A549 (cell line): Measurements from ENCODE around the gene FATE1. TPM values are rescaled to one million over a fixed set of nuclear protein-coding genes. Genes with fewer than 3 reads are reported as not detected.

Source experiments
- ATAC-seq, 2 experiments: fragments of 200-7000 bp in 1 of 2; fragments of >200 bp in 1 of 2; cut with Nextera tagmentation in 1 of 2; cut with Tn5 transposase in 1 of 2; 3 replicates each; pipeline versions ENCODE4 v1.8.0 to v1.9.1; 2018 to 2020; ENCODE audit warnings: mild to moderate bottlenecking in 1 of 2, moderate library complexity in 1 of 2
- CTCF ChIA-PET: fragments of 300-600 bp; sonication (Branson Sonifier 250); formaldehyde crosslinking; extraction: SDS; loops from one replicate; lab custom pipeline; 2021; ENCODE audit warnings: antibody characterized with exemption, inconsistent platforms; lab: Yijun Ruan, JAX
- POLR2A ChIA-PET: fragments of 350-600 bp; formaldehyde crosslinking; extraction: SDS; loops from one replicate; lab custom pipeline; 2021; ENCODE audit warnings: antibody characterized with exemption, inconsistent platforms; lab: Yijun Ruan, JAX
- DNase-seq, 2 experiments: peaks; one replicate each; pipeline versions ENCODE4 v3.0.0 to v3.0.0-alpha.2; 2011 to 2016; ENCODE audit warnings: low read depth in 1 of 2, low spot score in 1 of 2
- FAIRE-seq: peaks from 2 replicates; lab custom pipeline; 2011; peaks lifted over from hg19 to GRCh38; lab: Jason Lieb, UNC
- H3K27ac ChIP-seq, 2 experiments: fragments of >200 bp; sonication (Bioruptor Twin); formaldehyde crosslinking; 3 replicates each; pipeline ENCODE4 v1.5.1; 2016 to 2017
- H3K4me1 ChIP-seq: fragments of >200 bp; sonication (Bioruptor Twin); formaldehyde crosslinking; 3 replicates; pipeline ENCODE4 v1.6.1; 2016
- H3K4me2 ChIP-seq: fragments of >200 bp; sonication (Bioruptor Twin); formaldehyde crosslinking; 3 replicates; pipeline ENCODE4 v1.6.1; 2016
- H3K4me3 ChIP-seq: fragments of >200 bp; sonication (Bioruptor Twin); formaldehyde crosslinking; 3 replicates; pipeline ENCODE4 v1.5.1; 2016
- H3K9me3 ChIP-seq: fragments of >200 bp; sonication (Bioruptor Twin); formaldehyde crosslinking; 3 replicates; pipeline ENCODE4 v1.6.1; 2016
- ATOH8 ChIP-seq: fragments of 250-450 bp; sonication (Bioruptor Pico); IDR thresholded peaks from 2 replicates; pipeline ENCODE4 v1.5.0; 2020; ENCODE audit warnings: low read depth, mild to moderate bottlenecking, moderate library complexity
- BCL3 ChIP-seq: fragments of >200 bp; sonication (Bioruptor Twin); formaldehyde crosslinking; IDR thresholded peaks from 3 replicates; pipeline ENCODE4 v1.6.1; 2016
- CEBPB ChIP-seq, 2 experiments: fragments of >200 bp in 1 of 2; sonication (Bioruptor Twin) in 1 of 2; formaldehyde crosslinking in 1 of 2; IDR thresholded peaks; 2 replicates each; pipeline ENCODE4 v1.6.1; 2012 to 2016
- CHD2 ChIP-seq: fragments of 150-350 bp; IDR thresholded peaks from 2 replicates; pipeline ENCODE4 v1.6.1; 2014; ENCODE audit warnings: low read length; ENCODE audit not compliant: partially characterized antibody
- CHD4 ChIP-seq: fragments of 200-600 bp; sonication (generic); IDR thresholded peaks from 2 replicates; pipeline ENCODE4 v1.6.1; 2016; ENCODE audit warnings: antibody characterized with exemption, mild to moderate bottlenecking, borderline replicate concordance
- EHF ChIP-seq: fragments of 250-450 bp; sonication (Bioruptor Pico); IDR thresholded peaks from 2 replicates; pipeline ENCODE4 v1.5.0; 2020; ENCODE audit warnings: mild to moderate bottlenecking
- FOSB ChIP-seq: fragments of 250-450 bp; sonication (Bioruptor Pico); IDR thresholded peaks from 2 replicates; pipeline ENCODE4 v1.5.0; 2020; ENCODE audit warnings: mild to moderate bottlenecking, moderate library complexity
- FOXS1 ChIP-seq: fragments of 250-450 bp; sonication (Bioruptor Pico); IDR thresholded peaks from 2 replicates; pipeline ENCODE4 v1.5.0; 2020; ENCODE audit warnings: mild to moderate bottlenecking, moderate library complexity
- GATA3 ChIP-seq: IDR thresholded peaks from 2 replicates; pipeline ENCODE4 v1.6.1; 2012; ENCODE audit warnings: borderline replicate concordance
- HES2 ChIP-seq: fragments of >200 bp; sonication (Bioruptor Twin); formaldehyde crosslinking; IDR thresholded peaks from 2 replicates; pipeline ENCODE4 v1.6.1; 2016
- HEYL ChIP-seq: fragments of 250-450 bp; sonication (Bioruptor Pico); IDR thresholded peaks from 2 replicates; pipeline ENCODE4 v1.8.0; 2021; ENCODE audit warnings: mild to moderate bottlenecking, moderate library complexity
- HOXB13 ChIP-seq: fragments of 250-450 bp; sonication (Bioruptor Pico); IDR thresholded peaks from 2 replicates; pipeline ENCODE4 v1.5.0; 2020; ENCODE audit warnings: low read depth, mild to moderate bottlenecking, moderate library complexity
- HOXB5 ChIP-seq: fragments of 250-450 bp; sonication (Bioruptor Pico); IDR thresholded peaks from 2 replicates; pipeline ENCODE4 v1.5.0; 2020; ENCODE audit warnings: mild to moderate bottlenecking, moderate library complexity
- JUNB ChIP-seq: fragments of >200 bp; sonication (Bioruptor Twin); formaldehyde crosslinking; IDR thresholded peaks from 2 replicates; pipeline ENCODE4 v1.6.1; 2016
- KDM1A ChIP-seq: fragments of 200-600 bp; sonication (generic); IDR thresholded peaks from 2 replicates; pipeline ENCODE4 v1.6.1; 2016; ENCODE audit warnings: low read depth, mild to moderate bottlenecking
- KDM5A ChIP-seq: fragments of 200-600 bp; sonication (generic); IDR thresholded peaks from 2 replicates; pipeline ENCODE4 v1.6.1; 2016; ENCODE audit warnings: antibody characterized with exemption, mild to moderate bottlenecking
- MAFK ChIP-seq: fragments of 450-650 bp; IDR thresholded peaks from 2 replicates; pipeline ENCODE4 v1.6.1; 2014; ENCODE audit not compliant: partially characterized antibody
- MYC ChIP-seq: IDR thresholded peaks from 2 replicates; pipeline ENCODE4 v1.6.1; 2012; ENCODE audit warnings: mild to moderate bottlenecking, inconsistent platforms, low read length, improper control_type of control experiment, borderline replicate concordance
- NFE2L2 ChIP-seq: fragments of 150-350 bp; conservative IDR thresholded peaks from 2 replicates; pipeline ENCODE4 v1.6.1; 2014; ENCODE audit warnings: low read length
- NPAS2 ChIP-seq: fragments of 250-450 bp; sonication (Bioruptor Pico); IDR thresholded peaks from 2 replicates; pipeline ENCODE4 v1.8.0; 2022; ENCODE audit warnings: mild to moderate bottlenecking, moderate library complexity, borderline replicate concordance
- PBX3 ChIP-seq: IDR thresholded peaks from 2 replicates; pipeline ENCODE4 v1.6.1; 2012
- POLR2A ChIP-seq: IDR thresholded peaks from 2 replicates; pipeline ENCODE4 v1.6.1; 2012; ENCODE audit warnings: mild to moderate bottlenecking, low read length
- RAD21 ChIP-seq, 2 experiments: fragments of >200 bp in 1 of 2; sonication (Bioruptor Twin) in 1 of 2; formaldehyde crosslinking in 1 of 2; IDR thresholded peaks in 1 of 2; conservative IDR thresholded peaks in 1 of 2; 2 replicates in 1 of 2; 3 replicates in 1 of 2; pipeline ENCODE4 v1.6.1; 2012 to 2018; ENCODE audit warnings: inconsistent platforms in 1 of 2
- RCOR1 ChIP-seq: fragments of 150-350 bp; IDR thresholded peaks from 2 replicates; pipeline ENCODE4 v1.6.1; 2014; ENCODE audit warnings: antibody characterized with exemption, low read length, low read depth
- SMC3 ChIP-seq: fragments of >200 bp; sonication (Bioruptor Twin); formaldehyde crosslinking; IDR thresholded peaks from 3 replicates; pipeline ENCODE4 v1.6.1; 2018; ENCODE audit warnings: inconsistent platforms
- USF2 ChIP-seq: fragments of 450-650 bp; IDR thresholded peaks from 2 replicates; pipeline ENCODE4 v1.6.1; 2014; ENCODE audit warnings: antibody characterized with exemption
- ZFP36 ChIP-seq: fragments of 450-650 bp; IDR thresholded peaks from 2 replicates; pipeline ENCODE4 v1.6.1; 2014; ENCODE audit warnings: borderline replicate concordance; ENCODE audit not compliant: partially characterized antibody
- WGBS: methylation state at CpG from one replicate; pipeline ENCODE4 v1.1.6; 2017; ENCODE audit errors: missing lambda C conversion rate; 5-methylcytosine and 5-hydroxymethylcytosine counted together
- polyA plus RNA-seq, 4 experiments: library from polyadenylated mRNA; depleted of rRNA in 3 of 4; stranded (reverse); fragments of >200 nt; fragmentation: RNase III in 1 of 4; extraction: RNeasy Plus Mini Kit Qiagen cat#74134 plus additional on column Dnase treatment in 1 of 4; gene quantifications; 2 replicates in 3 of 4; 3 replicates in 1 of 4; pipeline ENCODE4 v1.2.3, GENCODE V29; 2011 to 2017

Gene FATE1
- polyA plus RNA-seq, 2 of the 4 experiments (the other 2 are of a cell fraction) = not detected

- Histone ChIP-seq H3K27ac (no peak overlapping the region), H3K4me2 (no peak overlapping the region), H3K4me1 (no peaks in the 10 kb centered on the region), H3K9me3 (no peaks in the 10 kb centered on the region), H3K4me3 (no peak overlapping the region)
- FAIRE-seq = no peak
- TF ChIP-seq KDM5A = no peak
- no peak for TF ChIP-seq ATOH8 (CRISPR knock-in tag)
- TF ChIP-seq JUNB = no peak
- TF ChIP-seq FOSB (CRISPR knock-in tag) = no peak
- 86% methylated on average over 1 of the region's 4 CpGs for WGBS
- POLR2A ChIA-PET = no interaction called here
- DNase-seq = no peak
- CTCF ChIA-PET = no interaction called here
- ATAC-seq = no peak
Measured at GRCh38 chrX:151701071-151701470, 14.8 kb upstream of the FATE1 start.

- FAIRE-seq = no peak
- TF ChIP-seq NFE2L2 (no peak), FOXS1 (no peak), HOXB5 (CRISPR knock-in tag) (no peak), CEBPB (IDR thresholded peaks at IDR 0.05) (no peak), USF2 (no peak), FOSB (CRISPR knock-in tag) (no peak), JUNB (no peak), CHD2 (no peak), BCL3 (no peak), ZFP36 (no peak), NPAS2 (CRISPR knock-in tag) (no peak), EHF (CRISPR knock-in tag) (no peak), PBX3 (no peak), POLR2A (no peak), SMC3 (no peak), RCOR1 (no peak)
- Histone ChIP-seq H3K4me1 (no peaks in the 10 kb centered on the region), H3K4me3 (no peak overlapping the region), H3K9me3 (no peaks in the 10 kb centered on the region), H3K4me2 (no peak overlapping the region), H3K27ac (no peak overlapping the region)
- POLR2A ChIA-PET = no interaction called here
- 48% methylated on average over 7 of the region's 7 CpGs for WGBS
- no peak for DNase-seq
- no peak for ATAC-seq
- CTCF ChIA-PET = no interaction called here
Measured at GRCh38 chrX:151701531-151701930, 14.3 kb upstream of the FATE1 start.

- no peak for DNase-seq
- H3K4me1 ChIP-seq = no peaks in the 10 kb centered on the region
- TF ChIP-seq HOXB13 (CRISPR knock-in tag) = no peak
- TF ChIP-seq HEYL (CRISPR knock-in tag) = no peak
- no peak for TF ChIP-seq NPAS2 (CRISPR knock-in tag)
- no peak for TF ChIP-seq FOXS1
- TF ChIP-seq MAFK = no peak
- TF ChIP-seq RAD21 (conservative IDR thresholded peaks at IDR 0.05 in 1 of 2, IDR thresholded peaks at IDR 0.05 in 1 of 2) = no peak
- TF ChIP-seq HES2 = no peak
- no peak for TF ChIP-seq GATA3
- TF ChIP-seq KDM1A = no peak
- TF ChIP-seq CHD4 = no peak
- TF ChIP-seq KDM5A = no peak
- no peak for TF ChIP-seq MYC
- TF ChIP-seq, all 56 proteins: peak for 0
- no peak for FAIRE-seq
- ChIA-PET POLR2A (no interaction called here), CTCF (interaction anchor here (1.0 to 2.7 kb wide), 3 partner anchors 11 to 169 kb away, joined by 3 to 7 read pairs (median 4); no protein-coding TSS in a partner anchor)
- H3K4me2 ChIP-seq = no peak overlapping the region
- WGBS = 54% methylated on average over 8 of the region's 9 CpGs
- H3K4me3 ChIP-seq = no peak overlapping the region
- no peak overlapping the region for H3K27ac ChIP-seq
- H3K9me3 ChIP-seq = no peaks in the 10 kb centered on the region
- no peak for ATAC-seq
Measured at GRCh38 chrX:151702026-151702714, 13.7 kb upstream of the FATE1 start.
